ENCODE measurements around the gene CBR4.
"Not testable (repeated sequence)": the region's sequence is repeated elsewhere in the genome, so short reads cannot be mapped to it uniquely, and the experiment has no call there.

CBR4 gene

GRCh38 chr4:168992952-168993482 lies 17.0 kb downstream of the CBR4 start:
- DNase-seq: not testable (repeated sequence)

DNA sequence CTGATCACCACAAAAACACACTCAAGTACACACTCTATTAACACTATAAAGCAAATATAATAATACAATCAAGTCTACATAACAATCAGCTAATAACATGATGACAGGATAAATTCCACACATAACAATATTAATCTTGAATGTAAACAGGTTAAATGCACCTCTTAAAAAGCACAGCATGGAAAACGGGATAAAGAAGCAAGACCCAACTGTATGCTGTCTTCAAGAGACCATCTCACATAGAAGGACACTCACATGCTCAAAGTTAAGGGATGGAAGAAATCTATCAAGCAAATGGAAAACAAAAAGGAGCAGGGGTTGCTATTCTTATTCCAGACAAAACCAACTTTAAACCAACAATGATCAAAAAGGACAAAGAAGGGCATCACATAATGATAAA lies 28.1 kb downstream of the CBR4 start:
- DNase-seq: no peak

DNA sequence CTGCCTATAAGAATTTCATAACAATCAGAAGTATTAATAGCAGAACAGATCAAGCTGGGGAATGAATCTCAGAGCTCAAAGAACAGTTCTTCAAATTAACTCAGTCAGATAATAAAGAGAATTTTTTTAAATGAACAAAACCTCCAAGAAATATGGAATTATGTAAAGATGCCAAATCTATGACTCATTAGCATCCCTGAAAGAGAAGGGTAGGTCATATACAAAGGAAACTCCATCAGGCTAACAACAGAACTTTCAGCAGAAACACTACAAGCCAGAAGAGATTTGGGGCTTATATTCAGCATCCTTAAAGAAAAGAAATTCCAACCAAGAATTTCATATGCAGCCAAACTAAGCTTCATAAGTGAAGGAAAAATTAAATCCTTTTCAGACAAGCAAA lies 28.6 kb downstream of the CBR4 start:
- DNase-seq: no peak

DNA sequence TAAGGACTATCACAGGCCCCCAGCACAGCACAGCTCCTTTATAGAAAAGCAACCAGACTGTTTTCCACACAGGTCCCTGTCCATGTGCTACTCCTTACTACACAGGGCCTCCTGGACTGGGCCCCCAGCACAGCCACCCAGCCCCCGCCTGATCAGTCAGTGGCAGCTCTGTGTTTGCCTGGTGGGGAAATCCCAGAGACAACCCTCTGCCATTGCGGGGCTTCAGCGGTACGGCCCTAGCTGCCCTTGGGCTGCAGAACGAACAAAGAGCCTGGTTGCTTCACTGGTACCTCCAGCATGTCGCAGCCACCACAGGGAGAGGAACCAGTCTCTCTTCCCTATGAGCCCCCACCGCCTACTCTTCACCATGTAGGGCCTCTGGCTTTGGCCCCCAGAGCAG lies 30.7 kb downstream of the CBR4 start:
- no peak for DNase-seq

DNA sequence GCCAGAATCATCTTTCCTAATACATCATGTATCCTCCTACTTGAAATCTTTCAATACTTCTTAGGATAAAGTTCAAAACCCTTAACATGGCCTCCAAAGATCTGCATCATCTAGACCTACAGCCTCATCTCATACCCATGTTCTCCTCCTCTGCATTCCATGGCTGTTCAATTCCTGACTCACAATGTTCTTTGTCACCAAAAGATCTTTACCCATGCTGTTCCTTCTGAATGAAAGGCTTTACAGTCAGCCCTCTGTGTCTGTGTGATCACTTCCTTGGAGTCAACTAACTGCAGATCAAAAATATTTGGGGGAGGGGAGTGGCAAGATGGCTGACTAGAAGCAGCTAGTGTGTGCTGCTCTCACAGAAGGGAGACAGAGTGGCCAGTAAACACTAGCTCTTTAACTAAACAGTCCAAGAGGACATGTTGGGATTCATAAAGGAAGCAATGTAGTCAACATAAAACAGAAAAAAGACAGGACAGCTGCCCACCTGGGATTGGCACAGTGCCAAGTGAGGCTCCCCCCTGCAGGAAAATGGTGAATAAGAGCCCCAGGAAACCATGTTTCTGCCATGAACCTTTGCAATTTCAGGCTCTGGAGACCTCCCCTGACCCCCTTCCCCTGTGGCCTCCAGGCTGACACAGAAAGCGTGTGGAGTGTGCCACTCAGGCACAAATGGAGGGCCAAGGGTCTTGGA lies 31.9 kb downstream of the CBR4 start:
- DNase-seq: no peak

GRCh38 chr4:168972596-168972995 lies 37.5 kb downstream of the CBR4 start:
- no peak for DNase-seq

- no peak for DNase-seq
These were observed 49.3 kb downstream of the CBR4 start for GRCh38 chr4:168960716-168961115.

GRCh38 chr4:168955674-168956073 lies 54.4 kb downstream of the CBR4 start:
- no peak for DNase-seq

GRCh38 chr4:168952821-168953246 lies 57.2 kb downstream of the CBR4 start:
- DNase-seq: peak; percentile 49

GRCh38 chr4:168945291-168945690 lies 64.8 kb downstream of the CBR4 start:
- no peak for DNase-seq

DNA sequence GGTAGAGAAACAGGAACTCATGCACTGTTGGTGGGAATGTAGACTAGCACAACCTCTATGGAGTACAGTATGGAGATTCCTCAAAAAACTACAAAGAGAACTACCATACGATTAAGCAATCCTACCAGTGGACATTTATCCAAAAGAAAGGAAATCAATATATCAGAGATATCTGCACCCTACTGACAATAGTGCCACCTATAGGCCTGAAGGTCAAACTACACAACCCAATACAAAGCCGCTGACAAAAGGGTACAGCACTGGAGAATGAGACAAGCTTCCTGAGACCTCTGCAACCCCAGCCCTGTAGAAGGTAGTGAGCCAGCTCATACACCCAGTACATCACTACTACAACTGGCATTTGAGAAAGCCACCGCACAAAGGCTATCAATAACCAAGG lies 67.1 kb downstream of the CBR4 start:
- DNase-seq: no peak
